GM19452 (cell line): ENCODE data around the gene PAIP2.
"Not testable (repeated sequence)": the region's sequence is repeated elsewhere in the genome, so short reads cannot be mapped to it uniquely, and the experiment has no call there.

Source experiments
- ATAC-seq: cut with Tn5 transposase; IDR thresholded peaks from one replicate; pipeline ENCODE4 v1.9.1; 2021; ENCODE audit not compliant: unreplicated experiment

The PAIP2 gene

GRCh38 chr5:139341689-139342422 lies at the start of gene PAIP2:
Gene PAIP2, plus strand, starts transcription at chr5:139341854. Its CDS starts 21,931 bp downstream, at chr5:139363785.
- ATAC-seq = peak; percentile 93

- ATAC-seq = no peak
Observed at GRCh38 chr5:139293202-139293506, 48.5 kb upstream of the PAIP2 start.

- ATAC-seq = peak; percentile 83
Observed at GRCh38 chr5:139293507-139294373, 47.9 kb upstream of the PAIP2 start, which contains the start of gene MATR3. Gene MATR3, plus strand, starts transcription at chr5:139293740. Its CDS starts 13,676 bp downstream, at chr5:139307416.

- ATAC-seq = peak; percentile 33
Observed at GRCh38 chr5:139294374-139295165, 47.1 kb upstream of the PAIP2 start.

- ATAC-seq = no peak
Observed at GRCh38 chr5:139295346-139296057, 46.2 kb upstream of the PAIP2 start.

- no peak for ATAC-seq
Observed at GRCh38 chr5:139296198-139296597, 45.5 kb upstream of the PAIP2 start.

GRCh38 chr5:139296862-139297326 lies 44.8 kb upstream of the PAIP2 start:
- no peak for ATAC-seq

GRCh38 chr5:139297439-139298133 lies 44.1 kb upstream of the PAIP2 start:
- ATAC-seq = no peak

- ATAC-seq = no peak
Observed at GRCh38 chr5:139298242-139298641, 43.4 kb upstream of the PAIP2 start.

GRCh38 chr5:139299486-139299885 lies 42.2 kb upstream of the PAIP2 start:
- no peak for ATAC-seq

GRCh38 chr5:139301808-139302499 lies 39.7 kb upstream of the PAIP2 start:
- ATAC-seq = no peak

GRCh38 chr5:139304391-139305324 lies 37.0 kb upstream of the PAIP2 start:
- no peak for ATAC-seq

- ATAC-seq = no peak
Observed at GRCh38 chr5:139306197-139306596, 35.5 kb upstream of the PAIP2 start.

GRCh38 chr5:139306628-139307379 lies 34.9 kb upstream of the PAIP2 start:
- no peak for ATAC-seq

GRCh38 chr5:139308797-139309196 lies 32.9 kb upstream of the PAIP2 start:
- no peak for ATAC-seq

GRCh38 chr5:139310715-139311186 lies 30.9 kb upstream of the PAIP2 start:
- ATAC-seq = not testable (repeated sequence)

GRCh38 chr5:139312075-139312474 lies 29.6 kb upstream of the PAIP2 start:
- no peak for ATAC-seq
